HCT116 (cell line): Measurements from ENCODE around the gene BARX1. TPM values are rescaled to one million over a fixed set of nuclear protein-coding genes. Genes with fewer than 3 reads are reported as not detected.

ENCODE experiments used
- ATAC-seq: fragments of 200-7000 bp; cut with Tn5 transposase; 2 replicates; pipeline ENCODE4 v1.9.1; 2020; ENCODE audit warnings: mild to moderate bottlenecking, moderate library complexity
- BruUV-seq: library from RNA; stranded (reverse); fragments of 400-500 nt; replicated peaks from 2 replicates; lab custom pipeline; 2021; lab: Mats Ljungman, UMichigan
- CTCF ChIA-PET: fragments of 300-600 bp; sonication (Branson Sonifier 250); formaldehyde crosslinking; loops from one replicate; lab custom pipeline; 2021; ENCODE audit warnings: antibody characterized with exemption; lab: Charles Lee
- POLR2A ChIA-PET: fragments of 300-600, 350-600 bp; sonication (Branson Sonifier 250); formaldehyde crosslinking; loops from one replicate; lab custom pipeline; 2021; ENCODE audit warnings: antibody characterized with exemption; lab: Charles Lee
- RAD21 ChIA-PET, 2 experiments: fragments of 300-600 bp; sonication (Branson Sonifier 250); formaldehyde crosslinking; loops; one replicate each; lab custom pipeline; 2023; ENCODE audit warnings: low total read pairs in 2 of 2; ENCODE audit not compliant: uncharacterized antibody in 2 of 2, unreplicated experiment in 2 of 2, low non-redundant PET in 1 of 2; lab: Charles Lee
- DNase-seq: peaks from one replicate; pipeline ENCODE4 v3.0.0-alpha.2; 2010; ENCODE audit warnings: low read depth, low spot score
- H2AFZ ChIP-seq: fragments of 200-600 bp; shearing (Covaris generic), sonication (generic); 2 replicates; pipeline ENCODE4 v1.6.1; 2017; ENCODE audit warnings: low read depth, mixed run types, mixed read lengths, antibody characterized with exemption, low read length; ENCODE audit not compliant: poor library complexity, severe bottlenecking
- H3K27ac ChIP-seq: 2 replicates; pipeline ENCODE4 v1.5.1; 2012; ENCODE audit warnings: low read depth, low read length
- H3K27me3 ChIP-seq: fragments of 200-600 bp; sonication (generic); 2 replicates; pipeline ENCODE4 v1.6.1; 2016; ENCODE audit warnings: mixed run types, low read length, mixed read lengths; ENCODE audit not compliant: insufficient read depth
- H3K36me3 ChIP-seq, 2 experiments: fragments of 200-500 bp in 1 of 2; fragments of 200-600 bp in 1 of 2; sonication (Bioruptor generic) in 1 of 2; sonication (generic) in 1 of 2; 2 replicates each; pipeline versions ENCODE4 v1.5.1 to v1.6.1; 2014 to 2016; ENCODE audit warnings: low read length in 2 of 2, inconsistent platforms in 1 of 2, mixed read lengths in 1 of 2, mixed run types in 1 of 2; ENCODE audit not compliant: insufficient read depth in 2 of 2, control insufficient read depth in 1 of 2
- H3K4me1 ChIP-seq, 2 experiments: fragments of 200-600 bp in 1 of 2; sonication (generic) in 1 of 2; 2 replicates each; pipeline versions ENCODE4 v1.5.1 to v1.6.1; 2012 to 2017; ENCODE audit warnings: low read length in 2 of 2, inconsistent platforms in 1 of 2, mild to moderate bottlenecking in 1 of 2, mixed read lengths in 1 of 2, mixed run types in 1 of 2, moderate library complexity in 1 of 2; ENCODE audit not compliant: insufficient read depth in 2 of 2, control insufficient read depth in 1 of 2
- H3K4me2 ChIP-seq: fragments of 200-600 bp; sonication (generic); 2 replicates; pipeline ENCODE4 v1.6.1; 2017; ENCODE audit warnings: mixed run types, low read length, mixed read lengths
- H3K4me3 ChIP-seq, 2 experiments: fragments of 200-600 bp in 1 of 2; sonication (generic) in 1 of 2; replicated peaks in 1 of 2; 2 replicates each; pipeline ENCODE4 v1.5.1; 2011 to 2016; ENCODE audit warnings: low read length in 2 of 2, control low read depth in 1 of 2, low read depth in 1 of 2, mild to moderate bottlenecking in 1 of 2, mixed read lengths in 1 of 2, mixed run types in 1 of 2
- H3K79me2 ChIP-seq: fragments of 200-600 bp; sonication (generic); 2 replicates; pipeline ENCODE4 v1.6.1; 2017; ENCODE audit warnings: mild to moderate bottlenecking, mixed run types, low read length, moderate library complexity, mixed read lengths; ENCODE audit not compliant: insufficient read depth
- H3K9ac ChIP-seq: fragments of 200-600 bp; sonication (generic); 2 replicates; pipeline ENCODE4 v1.6.1; 2016; ENCODE audit warnings: low read length, mixed read lengths
- H3K9me2 ChIP-seq: fragments of 200-600 bp; sonication (generic), shearing (Covaris generic); 2 replicates; pipeline ENCODE4 v1.6.1; 2017; ENCODE audit warnings: mixed run types, mild to moderate bottlenecking, moderate library complexity; ENCODE audit not compliant: insufficient read depth
- H3K9me3 ChIP-seq, 2 experiments: fragments of 200-500 bp in 1 of 2; fragments of 200-600 bp in 1 of 2; sonication (Bioruptor generic) in 1 of 2; sonication (generic) in 1 of 2; 2 replicates each; pipeline ENCODE4 v1.6.1; 2014 to 2017; ENCODE audit warnings: low read length in 2 of 2, mixed read lengths in 2 of 2, inconsistent platforms in 1 of 2, low read depth in 1 of 2, mild to moderate bottlenecking in 1 of 2, mixed run types in 1 of 2, moderate library complexity in 1 of 2; ENCODE audit not compliant: control insufficient read depth in 1 of 2, insufficient read depth in 1 of 2
- H4K20me1 ChIP-seq: fragments of 200-600 bp; sonication (generic), shearing (Covaris generic); 2 replicates; pipeline ENCODE4 v1.6.1; 2017; ENCODE audit warnings: mixed run types, mild to moderate bottlenecking, moderate library complexity; ENCODE audit not compliant: insufficient read depth
- CBX3 ChIP-seq: IDR thresholded peaks from 2 replicates; pipeline ENCODE4 v1.6.1; 2012; ENCODE audit warnings: low read depth
- CEBPB ChIP-seq: IDR thresholded peaks from 2 replicates; pipeline ENCODE4 v1.6.1; 2012; ENCODE audit warnings: low read depth
- CTCF ChIP-seq, 3 experiments: fragments of 200-600 bp in 1 of 3; sonication (generic) in 1 of 3; IDR thresholded peaks in 2 of 3; conservative IDR thresholded peaks in 1 of 3; 2 replicates each; pipeline ENCODE4 v1.5.1; 2012 to 2017; ENCODE audit warnings: low read depth in 2 of 3, low read length in 2 of 3, antibody characterized with exemption in 1 of 3, borderline replicate concordance in 1 of 3, control low read depth in 1 of 3, mild to moderate bottlenecking in 1 of 3, mixed read lengths in 1 of 3, mixed run types in 1 of 3, moderate library complexity in 1 of 3; ENCODE audit not compliant: insufficient read depth in 1 of 3
- EGR1 ChIP-seq: IDR thresholded peaks from 2 replicates; pipeline ENCODE4 v1.6.1; 2012; ENCODE audit warnings: low read depth
- ELF1 ChIP-seq: IDR thresholded peaks from 2 replicates; pipeline ENCODE4 v1.6.1; 2012; ENCODE audit warnings: low read depth, borderline replicate concordance
- POLR2A ChIP-seq: IDR thresholded peaks from 2 replicates; pipeline ENCODE4 v1.7.0; 2011; ENCODE audit warnings: borderline replicate concordance; ENCODE audit not compliant: insufficient read depth, insufficient read length; ENCODE audit errors: extremely low read depth
- POLR2AphosphoS5 ChIP-seq: IDR thresholded peaks from 2 replicates; pipeline ENCODE4 v1.6.1; 2011; ENCODE audit warnings: mild to moderate bottlenecking, low read depth, low read length, moderate library complexity
- SP1 ChIP-seq: IDR thresholded peaks from 2 replicates; pipeline ENCODE4 v1.6.1; 2012; ENCODE audit warnings: low read depth
- TCF7L2 ChIP-seq: IDR thresholded peaks from 2 replicates; pipeline ENCODE4 v1.7.0; 2011; ENCODE audit warnings: borderline replicate concordance, inconsistent platforms; ENCODE audit not compliant: insufficient read depth, insufficient read length; ENCODE audit errors: extremely low read depth
- YY1 ChIP-seq: IDR thresholded peaks from 2 replicates; pipeline ENCODE4 v1.6.1; 2011; ENCODE audit warnings: low read length, low read depth, moderate library complexity, mild to moderate bottlenecking; ENCODE audit not compliant: insufficient replicate concordance; ENCODE audit errors: extremely low read depth
- ZFX ChIP-seq: fragments of 450-650 bp; IDR thresholded peaks from 2 replicates; pipeline ENCODE4 v1.6.1; 2017
- intact Hi-C: fragments of 100-400 bp; cut with micrococcal nuclease; formaldehyde crosslinking; loops from 2 replicates; pipeline ENCODE4 v1.10.0; 2022
- total RNA-seq: library from RNA; stranded (reverse); gene quantifications from one replicate; pipeline ENCODE4 v1.2.1, GENCODE V29; 2021; ENCODE audit not compliant: unreplicated experiment

Gene BARX1
- total RNA-seq, 1 experiment from 2014 or later: not detected

DNA sequence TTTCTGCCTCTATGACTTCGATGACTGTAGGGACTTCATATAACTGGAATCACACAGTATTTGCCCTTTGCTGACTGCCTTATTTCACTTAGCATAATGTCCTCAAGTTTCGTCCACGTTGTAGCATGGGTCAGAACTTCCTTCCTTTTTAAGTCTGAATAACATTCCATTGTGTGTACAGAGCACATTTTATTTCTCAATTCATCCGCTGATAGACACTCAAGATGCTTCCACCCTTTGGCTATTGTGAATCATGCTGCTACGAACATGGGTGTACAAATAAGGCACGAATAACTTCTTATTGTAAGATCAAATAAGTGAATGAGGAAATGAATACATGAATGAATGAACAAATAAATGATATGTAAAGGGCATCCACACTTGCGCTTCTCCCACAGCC is 13.0 kb downstream of the BARX1 start:
- intact Hi-C loops: no loop called here
- Histone ChIP-seq H3K4me1 (no peaks in the 10 kb centered on the region), H3K4me3 (no peak overlapping the region), H3K4me2 (no peak overlapping the region), H3K27me3 (peaks cover 8% of the 10 kb centered on the region), H3K27ac (no peak overlapping the region), H3K79me2 (no peaks in the 10 kb centered on the region), H3K9ac (no peak overlapping the region), H3K9me3 (no peaks in the 10 kb centered on the region), H2AFZ (no peak overlapping the region), H3K36me3 (no peaks in the 10 kb centered on the region), H3K9me2 (no peaks in the 10 kb centered on the region), H4K20me1 (no peaks in the 10 kb centered on the region)
- DNase-seq (no peak), ATAC-seq (no peak)
- ChIA-PET RAD21 (no interaction called here), CTCF (no interaction called here), POLR2A (no interaction called here)
- TF ChIP-seq EGR1: no peak
- TF ChIP-seq CBX3: no peak
- TF ChIP-seq POLR2AphosphoS5: no peak
- TF ChIP-seq POLR2A: no peak
- no TSS peak for BruUV-seq

GRCh38 chr9:93941493-93941892 is 13.7 kb downstream of the BARX1 start:
- H3K4me3 ChIP-seq: no peak overlapping the region
- no peak for ATAC-seq
- POLR2A ChIA-PET: no interaction called here

More at GRCh38 chr9:93941493-93941892, 13.7 kb downstream of the BARX1 start:
- Histone ChIP-seq H3K9ac (no peak overlapping the region), H3K27ac (no peak overlapping the region), H4K20me1 (no peaks in the 10 kb centered on the region), H3K4me2 (no peak overlapping the region), H3K9me2 (no peaks in the 10 kb centered on the region), H3K9me3 (no peaks in the 10 kb centered on the region), H3K27me3 (peaks cover 8% of the 10 kb centered on the region), H3K4me1 (no peaks in the 10 kb centered on the region), H3K36me3 (no peaks in the 10 kb centered on the region), H3K79me2 (no peaks in the 10 kb centered on the region), H2AFZ (no peak overlapping the region)
- RAD21 ChIA-PET: no interaction called here
- TF ChIP-seq POLR2A (no peak), YY1 (no peak), ZFX (no peak), ELF1 (no peak), CTCF (IDR thresholded peaks at IDR 0.05 in 2 of 3, conservative IDR thresholded peaks at IDR 0.05 in 1 of 3; ENCODE audit: borderline replicate concordance in 1 of 3, insufficient read depth in 1 of 3, low read depth in 2 of 3, low read length in 2 of 3) (no peak), CEBPB (no peak), TCF7L2 (no peak), SP1 (no peak)
- CTCF ChIA-PET: no interaction called here
- DNase-seq: no peak
- intact Hi-C loops: no loop called here
- BruUV-seq: no TSS peak
